ENCODE data around the gene EPAS1.
A peak's percentile ranks its signal among the peaks of the same experiment; 100 is the strongest.

EPAS1 gene

GRCh38 chr2:46296840-46297545 is at the start of gene EPAS1:
Gene EPAS1 (plus strand): TSS chr2:46297407. CDS start chr2:46297912, 505 bp downstream.
- DNase-seq: peak in 1 of 2 experiments; percentile 27

- DNase-seq: no peak
Observed at GRCh38 chr2:46248171-46248570, 49.0 kb upstream of the EPAS1 start.

- no peak for DNase-seq
Observed at GRCh38 chr2:46249654-46250053, 47.6 kb upstream of the EPAS1 start.

- no peak for DNase-seq
Observed at GRCh38 chr2:46252891-46253659, 44.1 kb upstream of the EPAS1 start.

- no peak for DNase-seq
Observed at GRCh38 chr2:46254474-46254873, 42.7 kb upstream of the EPAS1 start.

- DNase-seq: no peak
Observed at GRCh38 chr2:46256563-46257142, 40.6 kb upstream of the EPAS1 start.

- DNase-seq: peak; percentile 26 to 39
Observed at GRCh38 chr2:46257476-46257875, 39.7 kb upstream of the EPAS1 start.

GRCh38 chr2:46257980-46258379 is 39.2 kb upstream of the EPAS1 start:
- DNase-seq: no peak

GRCh38 chr2:46258937-46259776 is 38.0 kb upstream of the EPAS1 start:
- no peak for DNase-seq

- DNase-seq: no peak
Observed at GRCh38 chr2:46259777-46260168, 37.4 kb upstream of the EPAS1 start.

- no peak for DNase-seq
Observed at GRCh38 chr2:46260305-46260704, 36.9 kb upstream of the EPAS1 start.

- DNase-seq: no peak
Observed at GRCh38 chr2:46262248-46262938, 34.8 kb upstream of the EPAS1 start.

- no peak for DNase-seq
Observed at GRCh38 chr2:46263347-46263746, 33.9 kb upstream of the EPAS1 start.

- DNase-seq: no peak
Observed at GRCh38 chr2:46264447-46264846, 32.8 kb upstream of the EPAS1 start.

GRCh38 chr2:46266134-46266533 is 31.1 kb upstream of the EPAS1 start:
- DNase-seq: no peak

- no peak for DNase-seq
Observed at GRCh38 chr2:46267616-46268015, 29.6 kb upstream of the EPAS1 start.

GRCh38 chr2:46268196-46268595 is 29.0 kb upstream of the EPAS1 start:
- DNase-seq: no peak

GRCh38 chr2:46269001-46269400 is 28.2 kb upstream of the EPAS1 start:
- DNase-seq: no peak

GRCh38 chr2:46269544-46270273 is 27.5 kb upstream of the EPAS1 start:
- no peak for DNase-seq

GRCh38 chr2:46270384-46270783 is 26.8 kb upstream of the EPAS1 start:
- DNase-seq: no peak

GRCh38 chr2:46273225-46273863 is 23.9 kb upstream of the EPAS1 start:
- no peak for DNase-seq

All from NCI-H187 (cell line).